Renal cortical epithelial cell (primary cell): ENCODE data around the gene WARS2. TPM values are rescaled to one million over a fixed set of nuclear protein-coding genes. Genes with fewer than 3 reads are reported as not detected.

ENCODE experiments used
- DNase-seq: peaks from one replicate; pipeline ENCODE4 v3.0.0-alpha.2; 2011; ENCODE audit warnings: low read depth
- total RNA-seq: library from RNA; depleted of rRNA; stranded (reverse); fragments of >200 nt; gene quantifications from 2 replicates; pipeline ENCODE4 v1.2.3, GENCODE V29; 2014

WARS2 gene
- total RNA-seq, 1 donor from 2014 or later, result 24.7 TPM

- DNase-seq, result no peak
These were observed 113.5 kb downstream of the WARS2 start for GRCh38 chr1:119026956-119027355.

- no peak for DNase-seq
These were observed 124.9 kb downstream of the WARS2 start for GRCh38 chr1:119015547-119015946.

GRCh38 chr1:119012383-119012782 is 128.1 kb downstream of the WARS2 start:
- DNase-seq, result peak; percentile 42

GRCh38 chr1:119011706-119012105 is 128.7 kb downstream of the WARS2 start:
- no peak for DNase-seq

GRCh38 chr1:119011116-119011515 is 129.3 kb downstream of the WARS2 start:
- no peak for DNase-seq

GRCh38 chr1:119010201-119010600 is 130.3 kb downstream of the WARS2 start:
- DNase-seq, result no peak

GRCh38 chr1:119009312-119009655 is 131.2 kb downstream of the WARS2 start:
- no peak for DNase-seq

- peak; percentile 82 for DNase-seq
These were observed 131.8 kb downstream of the WARS2 start for GRCh38 chr1:119008483-119009311.

GRCh38 chr1:119007670-119008482 is 132.6 kb downstream of the WARS2 start:
- no peak for DNase-seq

GRCh38 chr1:119007339-119007669 is 133.1 kb downstream of the WARS2 start:
- no peak for DNase-seq

GRCh38 chr1:119006406-119007279 is 133.8 kb downstream of the WARS2 start:
- DNase-seq, result no peak

- no peak for DNase-seq
These were observed 134.6 kb downstream of the WARS2 start for GRCh38 chr1:119005724-119006405.

- no peak for DNase-seq
These were observed 135.7 kb downstream of the WARS2 start for GRCh38 chr1:119004781-119005180.

- DNase-seq, result no peak
These were observed 136.3 kb downstream of the WARS2 start for GRCh38 chr1:119004129-119004527.

GRCh38 chr1:119003413-119004128 is 136.9 kb downstream of the WARS2 start:
- no peak for DNase-seq

GRCh38 chr1:119002028-119002686 is 138.3 kb downstream of the WARS2 start:
- peak; percentile 99 for DNase-seq

- peak; percentile 60 for DNase-seq
These were observed 139.0 kb downstream of the WARS2 start for GRCh38 chr1:119001181-119002027.

GRCh38 chr1:119000371-119001180 is 139.9 kb downstream of the WARS2 start:
- no peak for DNase-seq
